K562 (cell line): ENCODE measurements around the gene SS18L1.

Source experiments
- CTCF ChIP-seq, 3 experiments: IDR thresholded peaks in 2 of 3; conservative IDR thresholded peaks in 1 of 3; 2 replicates each; pipeline ENCODE4 v1.5.1; 2011 to 2012; ENCODE audit warnings: low read length in 3 of 3, mild to moderate bottlenecking in 3 of 3, control low read depth in 2 of 3, improper control_type of control experiment in 1 of 3, inconsistent platforms in 1 of 3, low read depth in 1 of 3, mixed read lengths in 1 of 3, moderate library complexity in 1 of 3; ENCODE audit not compliant: insufficient read depth in 2 of 3
- SIN3A ChIP-seq, 2 experiments: fragments of 150-350 bp in 1 of 2; IDR thresholded peaks; 2 replicates each; pipeline ENCODE4 v1.6.1; 2011 to 2016; ENCODE audit warnings: borderline replicate concordance in 2 of 2, low read depth in 2 of 2, low read length in 2 of 2, mild to moderate bottlenecking in 2 of 2, moderate library complexity in 2 of 2; ENCODE audit not compliant: control insufficient read depth in 1 of 2
- SMAD1 ChIP-seq: fragments of 150-350 bp; IDR thresholded peaks from 2 replicates; pipeline ENCODE4 v1.6.1; 2014; ENCODE audit warnings: low read length, low read depth; ENCODE audit not compliant: partially characterized antibody
- SP2 ChIP-seq: IDR thresholded peaks from 2 replicates; pipeline ENCODE4 v1.6.1; 2011; ENCODE audit warnings: mild to moderate bottlenecking, low read depth, low read length, moderate library complexity; ENCODE audit not compliant: poor library complexity, severe bottlenecking; ENCODE audit errors: extremely low read depth

- TF ChIP-seq CTCF (IDR thresholded peaks at IDR 0.05 in 2 of 3, conservative IDR thresholded peaks at IDR 0.05 in 1 of 3; ENCODE audit: insufficient read depth in 2 of 3, low read depth in 1 of 3, low read length in 3 of 3) (no peak), SP2 (no peak), SIN3A (IDR thresholded peaks at IDR 0.05; ENCODE audit: borderline replicate concordance in 2 of 2, control insufficient read depth in 1 of 2, low read depth in 2 of 2, low read length in 2 of 2) (no peak), SMAD1 (no peak)
These were observed 68.3 kb downstream of the SS18L1 start for GRCh38 chr20:62211769-62212288.
